ENCODE measurements around the gene ZNF582.

ZNF582 gene

DNA sequence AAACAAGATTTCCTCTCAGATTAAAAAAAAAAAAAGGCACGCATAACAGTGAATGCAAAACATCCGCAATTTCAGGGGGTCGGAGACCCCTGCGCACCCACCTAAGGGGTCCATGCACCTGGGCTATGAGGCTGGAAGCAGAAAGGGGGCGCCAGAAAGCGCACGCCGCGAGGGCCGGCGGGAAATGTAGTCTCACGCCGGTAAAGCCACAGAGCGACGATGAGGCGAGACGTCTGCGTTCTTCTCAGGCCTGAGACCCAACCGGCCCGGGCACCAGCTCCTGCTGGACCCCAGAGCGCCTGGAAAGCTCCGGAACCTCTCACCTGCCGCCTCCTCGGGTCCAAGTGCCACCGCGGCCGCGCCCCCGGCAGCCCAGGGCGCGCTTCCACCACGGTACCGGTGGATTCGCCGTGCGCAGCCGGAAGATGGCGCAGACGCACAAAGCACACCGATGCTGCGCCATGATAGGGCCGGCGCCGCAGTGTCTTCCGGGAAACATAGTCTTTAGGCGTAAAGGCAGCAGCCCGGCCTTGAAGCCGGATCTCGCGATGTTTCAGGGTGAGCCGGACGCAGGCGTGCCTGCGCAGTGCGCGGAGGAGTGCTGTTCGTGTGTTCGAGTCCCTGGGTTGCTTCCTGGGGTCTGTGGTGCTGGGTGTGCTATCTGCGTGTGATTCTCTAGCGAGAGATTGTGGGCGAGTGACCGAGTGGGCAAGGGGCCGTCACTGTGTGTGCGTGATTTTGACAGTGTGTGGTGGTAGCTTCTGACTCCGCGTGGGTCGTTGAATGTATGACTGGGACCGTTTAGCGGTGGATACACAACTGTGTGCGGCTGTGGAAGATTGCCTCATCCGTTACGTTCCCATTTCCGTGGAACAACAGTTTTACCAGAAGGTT lies at the start of gene ZNF582:
Gene ZNF582, minus strand, starts transcription at position 416 of the 894 bp plus-strand sequence. CDS start 1,782 bp downstream, outside the sequence.
- DNase-seq (ENCODE audit: low read depth in 2 of 2): peak; percentile 78 to 89

DNA sequence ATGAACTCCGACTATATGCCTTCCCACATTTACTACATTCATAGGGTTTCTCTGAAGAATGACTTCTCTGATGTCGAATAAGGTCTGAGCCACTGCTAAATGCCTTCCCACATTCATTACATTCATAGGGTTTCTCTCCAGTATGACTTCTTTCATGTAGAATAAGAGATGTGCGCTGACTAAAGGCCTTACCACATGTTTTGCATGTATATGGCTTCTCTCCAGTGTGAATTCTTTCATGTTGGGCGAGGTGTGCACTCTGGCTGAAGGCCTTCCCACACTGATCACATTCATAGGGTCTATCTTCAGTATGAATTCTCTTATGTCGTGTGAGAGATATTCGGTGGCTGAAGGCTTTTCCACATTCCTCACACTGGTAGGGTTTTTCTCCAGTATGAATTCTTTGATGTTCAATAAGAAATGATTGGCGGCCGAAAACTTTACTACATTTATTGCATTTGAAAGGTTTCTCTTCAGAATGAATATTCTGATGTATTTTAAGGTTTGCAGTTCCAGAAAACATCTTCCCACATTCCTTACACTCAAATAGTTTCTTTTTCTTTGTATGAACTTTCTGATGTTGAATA lies 48.0 kb upstream of the ZNF582 start:
- no peak for DNase-seq (ENCODE audit: low read depth in 2 of 2)

- DNase-seq (ENCODE audit: low read depth in 2 of 2): no peak
Measured at GRCh38 chr19:56423985-56424353, 30.6 kb upstream of the ZNF582 start.

DNA sequence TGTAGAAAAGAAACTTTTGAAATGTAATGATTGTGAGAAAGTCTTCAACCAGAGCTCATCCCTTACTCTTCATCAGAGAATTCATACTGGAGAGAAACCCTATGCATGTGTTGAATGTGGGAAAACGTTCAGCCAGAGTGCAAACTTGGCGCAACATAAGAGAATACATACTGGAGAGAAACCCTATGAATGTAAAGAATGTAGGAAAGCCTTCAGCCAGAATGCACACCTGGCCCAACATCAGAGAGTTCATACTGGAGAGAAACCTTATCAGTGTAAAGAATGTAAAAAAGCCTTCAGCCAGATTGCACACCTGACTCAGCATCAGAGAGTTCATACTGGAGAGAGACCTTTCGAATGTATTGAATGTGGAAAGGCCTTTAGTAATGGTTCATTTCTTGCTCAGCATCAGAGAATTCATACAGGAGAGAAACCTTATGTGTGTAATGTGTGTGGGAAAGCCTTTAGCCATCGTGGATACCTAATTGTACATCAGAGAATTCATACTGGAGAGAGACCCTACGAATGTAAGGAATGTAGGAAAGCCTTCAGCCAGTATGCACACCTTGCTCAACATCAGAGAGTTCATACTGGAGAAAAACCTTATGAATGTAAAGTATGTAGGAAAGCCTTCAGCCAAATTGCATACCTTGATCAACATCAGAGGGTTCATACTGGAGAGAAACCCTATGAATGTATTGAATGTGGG lies 30.1 kb upstream of the ZNF582 start:
- DNase-seq (ENCODE audit: low read depth in 2 of 2): no peak

DNA sequence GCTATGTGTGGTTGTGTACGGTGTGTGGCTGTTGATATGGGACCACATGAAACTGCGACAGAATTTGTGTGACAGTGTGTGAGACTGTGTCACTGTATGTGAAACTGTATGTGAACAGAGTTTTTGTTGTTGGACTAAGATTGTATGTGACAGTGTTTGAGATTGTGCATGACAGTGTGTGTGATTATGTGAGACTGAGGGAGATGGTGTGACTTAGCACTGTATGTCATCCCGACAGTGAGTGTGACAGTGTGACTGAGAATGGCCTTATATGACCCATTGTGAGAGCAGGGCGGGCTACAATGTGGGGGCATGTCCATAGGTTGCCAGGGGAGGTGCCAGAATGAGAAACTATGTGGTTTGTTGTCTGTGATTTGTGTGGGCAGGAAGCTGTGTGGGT lies 11.7 kb upstream of the ZNF582 start:
- no peak for DNase-seq (ENCODE audit: low read depth in 2 of 2)

- no peak for DNase-seq (ENCODE audit: low read depth in 2 of 2)
Measured at GRCh38 chr19:56404705-56405056, 11.3 kb upstream of the ZNF582 start.

DNA sequence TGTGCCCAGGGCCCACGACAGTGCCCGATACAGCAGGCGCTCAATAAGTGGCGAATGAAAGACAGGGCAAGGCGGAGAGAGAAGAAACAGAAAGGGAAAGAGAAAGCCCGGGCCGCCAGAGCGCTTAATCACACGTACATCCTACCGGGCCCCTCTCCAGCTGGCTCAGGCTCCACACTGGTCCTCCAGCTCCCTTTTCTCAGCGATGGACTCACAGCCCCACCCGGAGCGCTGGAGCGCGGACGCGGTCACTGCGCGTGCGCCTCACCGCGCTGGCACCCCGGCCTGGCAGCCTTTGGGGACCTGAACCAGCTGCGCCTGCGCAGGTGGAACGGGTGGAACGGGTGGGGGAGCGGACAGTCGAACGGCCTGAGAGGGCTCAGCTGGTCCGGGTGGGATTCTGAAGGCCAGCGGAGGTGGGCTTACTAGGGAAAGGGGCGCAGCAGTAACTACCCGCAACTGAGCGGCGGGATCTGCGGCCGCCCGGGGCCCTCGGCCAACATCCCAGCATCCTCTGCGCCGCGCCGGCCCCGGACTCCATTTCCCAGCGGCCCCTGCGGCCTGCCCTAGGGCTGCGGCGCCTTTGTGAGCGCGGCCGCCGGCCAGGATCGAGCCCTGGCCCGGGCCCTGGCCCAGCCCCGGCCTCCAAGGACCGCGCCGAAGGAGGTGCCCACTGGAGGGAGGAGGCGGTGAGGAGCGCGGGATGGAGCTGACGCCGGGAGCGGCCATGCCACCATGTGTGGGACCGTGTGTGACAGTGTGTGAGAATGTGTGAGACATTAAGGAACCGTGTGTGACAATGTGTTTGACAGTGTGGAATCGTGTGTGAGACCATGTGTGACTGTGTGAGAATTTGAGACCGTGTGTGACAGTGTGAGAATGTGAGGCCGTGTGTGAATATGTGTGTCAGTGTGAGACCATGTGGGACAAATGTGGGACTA lies 10.7 kb upstream of the ZNF582 start, which contains the start of gene ZNF583:
Gene ZNF583, plus strand, starts transcription at position 569 of the 941 bp plus-strand sequence. CDS start 2,783 bp downstream, outside the sequence.
- DNase-seq (ENCODE audit: low read depth in 2 of 2): peak; percentile 76 to 86

DNA sequence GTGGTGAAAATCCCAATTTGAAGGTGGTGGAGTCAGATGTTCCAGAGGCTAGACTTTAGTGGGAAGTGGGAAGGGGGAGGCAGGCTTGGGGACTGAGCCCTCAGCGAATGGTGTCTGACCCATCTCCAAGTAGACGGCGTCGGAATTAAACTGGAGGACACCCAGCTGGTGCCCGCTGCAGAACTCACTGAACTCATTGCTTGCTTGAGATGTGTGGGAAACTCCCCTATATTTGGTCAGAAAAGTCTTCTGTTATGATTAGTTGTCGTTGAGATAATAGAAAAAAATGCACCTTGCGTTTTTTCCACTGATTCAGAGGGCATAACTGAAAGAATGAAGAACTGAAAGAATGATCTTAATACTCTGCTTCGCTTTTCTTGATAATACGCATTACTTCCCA lies 9.9 kb upstream of the ZNF582 start:
- no peak for DNase-seq (ENCODE audit: low read depth in 2 of 2)

DNA sequence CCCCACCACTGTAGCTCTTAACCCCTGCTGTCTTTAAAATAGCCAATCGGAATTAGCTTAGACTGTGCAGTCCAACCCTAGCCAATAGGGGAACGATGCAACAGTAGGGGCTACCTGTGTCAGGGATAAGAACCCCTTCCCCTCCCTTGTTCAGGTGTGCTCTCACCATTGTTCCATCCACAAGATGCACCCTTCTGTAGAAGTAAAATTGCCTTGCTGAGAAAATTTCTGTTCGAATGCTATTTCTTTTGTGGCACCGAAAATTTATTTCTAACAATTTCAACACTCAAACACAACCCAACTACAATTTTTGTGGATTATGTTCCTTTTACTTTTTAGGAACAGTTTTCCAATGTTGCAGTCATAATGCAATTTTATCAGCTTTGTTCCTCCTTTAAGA lies 7.2 kb upstream of the ZNF582 start:
- DNase-seq (ENCODE audit: low read depth in 2 of 2): no peak

DNA sequence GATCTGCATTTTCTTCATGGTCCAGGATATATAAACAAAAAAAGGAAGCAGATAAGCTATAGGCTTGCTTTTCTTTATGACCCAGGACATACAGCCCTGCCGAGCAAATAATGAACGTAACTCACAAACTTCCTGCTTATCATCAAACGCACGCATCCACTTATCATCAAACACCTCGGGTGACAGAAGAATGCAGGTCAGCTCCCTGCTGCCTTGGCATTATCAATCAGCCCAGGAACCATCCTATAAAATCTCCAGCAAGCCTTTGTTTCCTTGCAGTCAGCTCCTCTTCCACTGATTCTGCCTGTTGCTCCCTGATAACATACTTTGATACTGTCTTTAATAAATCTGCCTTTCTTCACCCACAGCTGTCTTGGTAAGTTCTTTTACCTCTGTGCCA lies 5.5 kb upstream of the ZNF582 start:
- no peak for DNase-seq (ENCODE audit: low read depth in 2 of 2)

GRCh38 chr19:56383826-56384605 lies 9.3 kb downstream of the ZNF582 start:
- DNase-seq (ENCODE audit: low read depth in 2 of 2): no peak

GRCh38 chr19:56377105-56377924 lies 16.0 kb downstream of the ZNF582 start:
- DNase-seq (ENCODE audit: low read depth in 2 of 2): no peak

DNA sequence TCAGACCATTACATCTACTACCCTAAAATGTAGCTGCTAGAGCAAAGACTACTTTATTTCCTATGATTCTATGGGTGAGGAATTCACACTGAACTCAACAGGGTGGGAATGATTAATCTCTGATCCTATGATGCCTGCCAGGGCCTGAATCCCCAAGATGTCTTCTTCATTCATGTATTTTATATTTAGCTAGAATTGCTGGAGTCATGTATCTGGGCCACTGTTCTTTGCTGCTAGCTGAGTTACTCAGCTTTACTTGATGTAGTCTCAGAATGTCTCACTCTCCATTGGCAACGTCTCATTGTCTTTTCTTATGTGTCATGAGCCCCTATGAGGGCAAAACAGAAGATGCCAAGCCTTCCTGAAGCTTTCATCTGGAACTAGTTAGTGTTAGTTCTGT lies 21.1 kb downstream of the ZNF582 start:
- no peak for DNase-seq (ENCODE audit: low read depth in 2 of 2)

DNA sequence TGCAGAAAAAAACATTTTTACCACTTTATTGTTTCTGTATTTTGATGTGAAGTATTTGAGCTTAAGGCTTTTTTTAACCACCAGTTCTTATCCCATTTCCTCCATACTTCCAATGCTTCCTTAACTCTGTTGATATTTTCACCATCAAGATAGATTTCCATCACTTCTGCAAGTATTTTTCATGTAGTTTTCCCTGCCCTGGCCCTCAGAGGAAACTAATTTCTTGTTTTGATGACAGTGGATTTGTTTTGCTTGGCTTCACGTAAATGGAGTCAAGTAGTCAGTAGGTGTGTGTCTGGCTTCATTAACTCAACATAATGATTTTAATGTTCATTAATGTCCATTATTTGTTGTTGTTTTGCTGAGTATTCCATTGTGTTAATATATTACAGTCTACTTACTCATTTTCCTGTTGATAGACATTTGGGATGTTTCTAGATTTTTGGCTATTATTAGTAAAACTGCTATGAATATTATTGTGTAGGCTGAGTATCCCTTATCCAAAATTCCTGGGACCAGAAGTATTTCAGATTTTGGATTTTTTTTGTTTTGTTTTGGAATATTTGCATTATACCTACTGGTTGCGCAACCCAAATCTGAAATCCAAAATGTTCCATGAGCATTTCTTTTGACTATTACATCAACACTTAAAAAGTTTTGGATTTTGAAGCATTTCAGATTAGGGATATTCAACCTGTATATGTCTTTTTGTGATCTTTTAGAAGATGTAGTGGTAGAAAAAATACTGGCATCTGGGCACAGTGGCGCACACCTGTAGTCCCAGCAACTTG lies 23.3 kb downstream of the ZNF582 start:
- no peak for DNase-seq (ENCODE audit: low read depth in 2 of 2)

- peak; percentile 69 to 71 for DNase-seq (ENCODE audit: low read depth in 2 of 2)
Measured at GRCh38 chr19:56367829-56368711, 25.3 kb downstream of the ZNF582 start.

GRCh38 chr19:56360841-56361240 lies 32.5 kb downstream of the ZNF582 start:
- no peak for DNase-seq (ENCODE audit: low read depth in 2 of 2)

DNA sequence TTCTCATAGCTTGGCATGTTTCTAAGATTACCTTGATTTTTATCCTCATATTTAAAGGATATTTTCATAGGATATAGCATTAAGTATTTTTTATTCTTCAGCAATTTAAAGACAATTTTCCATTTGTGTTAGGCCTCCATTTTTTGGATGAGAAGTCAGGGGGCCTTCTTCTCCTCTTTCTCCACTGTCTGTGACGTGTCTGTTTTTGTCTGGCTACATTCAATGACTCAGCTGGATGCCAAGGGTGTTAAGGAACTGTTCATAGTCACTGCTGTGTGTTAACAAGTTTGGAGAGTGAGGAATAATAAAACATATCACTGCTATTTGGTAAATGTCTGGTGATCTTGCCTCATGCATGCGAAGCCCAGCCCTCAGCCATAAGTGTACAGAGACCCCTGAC lies 36.4 kb downstream of the ZNF582 start:
- DNase-seq (ENCODE audit: low read depth in 2 of 2): no peak

DNA sequence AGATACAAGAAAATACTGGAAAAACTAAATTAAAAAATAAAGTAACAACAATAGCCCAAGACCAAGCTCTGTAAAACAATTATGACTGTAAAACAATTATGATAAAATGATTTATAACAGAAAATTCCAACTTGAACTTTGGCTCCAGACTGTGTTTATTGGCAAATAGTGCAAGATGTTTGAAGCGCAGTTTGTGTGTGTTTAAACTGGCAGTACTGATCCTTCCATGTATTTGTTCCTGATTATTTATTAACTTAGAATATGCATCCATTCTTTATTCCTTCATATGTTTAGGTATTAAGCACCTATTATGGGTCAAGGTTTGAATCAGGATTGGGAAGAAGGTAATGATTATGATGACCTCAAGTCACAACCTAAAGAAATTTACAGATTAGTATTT lies 37.8 kb downstream of the ZNF582 start:
- no peak for DNase-seq (ENCODE audit: low read depth in 2 of 2)

Data from stimulated activated CD4-positive, alpha-beta T cell treated with anti-CD3 and anti-CD28 coated beads, Interleukin-4, amount 100 ng/mL, for 48 hours (primary cell).